HepG2 (cell line): ENCODE data around the gene CBX5. TPM values are rescaled to one million over a fixed set of nuclear protein-coding genes. Genes with fewer than 3 reads are reported as not detected.

Experiments used
- CBFB ChIP-seq: sonication (generic); formaldehyde crosslinking; IDR thresholded peaks from 2 replicates; pipeline ENCODE4 v1.4.0; 2020; ENCODE audit warnings: missing genetic modification reagents
- CBX2 ChIP-seq, 2 experiments: fragments of 200-600 bp in 1 of 2; sonication (generic); formaldehyde crosslinking in 1 of 2; IDR thresholded peaks; 2 replicates each; pipeline versions ENCODE4 v1.7.0 to v1.8.1; 2018 to 2022; ENCODE audit warnings: low read depth in 2 of 2, low read length in 1 of 2, mild to moderate bottlenecking in 1 of 2, missing genetic modification reagents in 1 of 2
- ELF3 ChIP-seq: IDR thresholded peaks from 2 replicates; pipeline ENCODE4 v1.6.1; 2016; ENCODE audit warnings: missing genetic modification reagents, missing compliant biosample characterization
- GPN1 ChIP-seq: sonication (generic); formaldehyde crosslinking; IDR thresholded peaks from 2 replicates; pipeline ENCODE4 v1.5.1; 2020; ENCODE audit warnings: missing genetic modification reagents, borderline replicate concordance
- HIVEP1 ChIP-seq: sonication (generic); formaldehyde crosslinking; IDR thresholded peaks from 2 replicates; pipeline ENCODE4 v1.4.0; 2020; ENCODE audit warnings: mild to moderate bottlenecking, missing genetic modification reagents
- HNRNPUL1 ChIP-seq: fragments of 200-400 bp; formaldehyde crosslinking; IDR thresholded peaks from 2 replicates; pipeline ENCODE4 v1.6.1; 2017; ENCODE audit warnings: low read depth, mild to moderate bottlenecking, low read length, moderate library complexity
- HOXA5 ChIP-seq: sonication (generic); formaldehyde crosslinking; IDR thresholded peaks from 2 replicates; pipeline ENCODE4 v1.4.0; 2020; ENCODE audit warnings: missing genetic modification reagents
- KLF15 ChIP-seq: sonication (generic); formaldehyde crosslinking; IDR thresholded peaks from 2 replicates; pipeline ENCODE4 v1.8.1; 2023; ENCODE audit warnings: borderline replicate concordance, mild to moderate bottlenecking, inconsistent platforms, missing genetic modification reagents, mixed read lengths
- KLF16 ChIP-seq, 2 experiments: sonication (generic) in 1 of 2; formaldehyde crosslinking in 1 of 2; IDR thresholded peaks; 2 replicates each; pipeline versions ENCODE4 v1.6.1 to v1.8.0; 2016 to 2023; ENCODE audit warnings: missing genetic modification reagents in 2 of 2, missing compliant biosample characterization in 1 of 2
- MAF1 ChIP-seq: sonication (generic); formaldehyde crosslinking; IDR thresholded peaks from 2 replicates; pipeline ENCODE4 v1.5.0; 2020; ENCODE audit warnings: missing genetic modification reagents, borderline replicate concordance
- NCOR1 ChIP-seq: fragments of 200-600 bp; sonication (generic); IDR thresholded peaks from 2 replicates; pipeline ENCODE4 v1.7.0; 2017; ENCODE audit warnings: antibody characterized with exemption, low read length, borderline replicate concordance
- POLR2AphosphoS2 ChIP-seq: IDR thresholded peaks from 2 replicates; pipeline ENCODE4 v1.6.1; 2011; ENCODE audit warnings: low read depth, low read length, improper control_type of control experiment
- SMAD1 ChIP-seq: sonication (generic); formaldehyde crosslinking; IDR thresholded peaks from 2 replicates; pipeline ENCODE4 v1.4.0; 2020; ENCODE audit warnings: missing genetic modification reagents, low read depth, mild to moderate bottlenecking, borderline replicate concordance
- THYN1 ChIP-seq: sonication (generic); formaldehyde crosslinking; IDR thresholded peaks from 2 replicates; pipeline ENCODE4 v1.8.1; 2023; ENCODE audit warnings: low read depth, mild to moderate bottlenecking, moderate library complexity, missing genetic modification reagents, borderline replicate concordance
- ZBTB2 ChIP-seq: sonication (generic); formaldehyde crosslinking; IDR thresholded peaks from 2 replicates; pipeline ENCODE4 v1.8.0; 2022; ENCODE audit warnings: low read depth, missing genetic modification reagents
- ZBTB38 ChIP-seq: sonication (generic); formaldehyde crosslinking; IDR thresholded peaks from 2 replicates; pipeline ENCODE4 v1.5.1; 2020; ENCODE audit warnings: mild to moderate bottlenecking, missing genetic modification reagents
- ZBTB46 ChIP-seq: sonication (generic); formaldehyde crosslinking; IDR thresholded peaks from 2 replicates; pipeline ENCODE4 v1.4.0; 2020; ENCODE audit warnings: mild to moderate bottlenecking, missing genetic modification reagents, borderline replicate concordance
- ZFP91 ChIP-seq: sonication (generic); formaldehyde crosslinking; IDR thresholded peaks from 2 replicates; pipeline ENCODE4 v1.9.0; 2022; ENCODE audit warnings: missing genetic modification reagents, mild to moderate bottlenecking, borderline replicate concordance
- ZFY ChIP-seq: sonication (generic); formaldehyde crosslinking; IDR thresholded peaks from 2 replicates; pipeline ENCODE4 v1.4.0; 2020; ENCODE audit warnings: missing genetic modification reagents
- ZNF256 ChIP-seq: sonication (generic); formaldehyde crosslinking; conservative IDR thresholded peaks from 2 replicates; pipeline ENCODE4 v1.4.0; 2020; ENCODE audit warnings: missing genetic modification reagents
- ZNF331 ChIP-seq: sonication (generic); formaldehyde crosslinking; IDR thresholded peaks from 2 replicates; pipeline ENCODE4 v1.4.0; 2020; ENCODE audit warnings: missing genetic modification reagents
- ZNF563 ChIP-seq: sonication (generic); formaldehyde crosslinking; IDR thresholded peaks from 2 replicates; pipeline ENCODE4 v1.8.0; 2022; ENCODE audit warnings: mild to moderate bottlenecking, moderate library complexity, missing genetic modification reagents
- ZNF629 ChIP-seq: sonication (generic); formaldehyde crosslinking; conservative IDR thresholded peaks from 2 replicates; pipeline ENCODE4 v1.5.0; 2020; ENCODE audit warnings: missing genetic modification reagents
- ZNF7 ChIP-seq: IDR thresholded peaks from 2 replicates; pipeline ENCODE4 v1.6.1; 2016; ENCODE audit warnings: missing biosample characterization, missing genetic modification reagents
- polyA plus RNA-seq, 8 experiments: library from polyadenylated mRNA; depleted of rRNA in 3 of 8; stranded (reverse) in 7 of 8; unstranded in 1 of 8; fragments of >200 nt; fragmentation: Illumina TruSeq in 4 of 8; extraction: Trizol in 4 of 8; gene quantifications; 2 replicates each; pipeline versions ENCODE4 v1.2.1 to v1.2.3, GENCODE V29; 2011 to 2016; ENCODE audit warnings: low read depth in 4 of 8, missing spikeins in 1 of 8, mixed read lengths in 1 of 8; ENCODE audit not compliant: insufficient read depth in 1 of 8
- total RNA-seq, 5 experiments: library from RNA; depleted of rRNA; stranded (reverse); fragments of >200 nt; fragmentation: Illumina TruSeq; extraction: Trizol; gene quantifications; 2 replicates each; pipeline ENCODE4 v1.2.3, GENCODE V29; 2016; ENCODE audit warnings: low read depth in 1 of 5

Gene CBX5
- total and polyA plus RNA-seq, 2 of the 13 experiments (the other 11 are each of a cell fraction or from before 2014, with no cell fraction given): 16.0 to 22.2 TPM

GRCh38 chr12:54280468-54281260 is 742 bp upstream of the CBX5 start, which contains the start of gene HNRNPA1 (continued):
- TF ChIP-seq ZBTB38 (CRISPR knock-in tag) (peak; percentile 60), KLF16 (CRISPR knock-in tag; IDR thresholded peaks at IDR 0.05) (peak; percentile 64 to 74; a peak in 1 of 4 replicates), CBFB (CRISPR knock-in tag) (peak; percentile 27; the same call in 1 of the 2 replicates), ZBTB2 (CRISPR knock-in tag) (0 out of 2 replicates have a peak, but pooled peaks have one; percentile 47), MAF1 (CRISPR knock-in tag) (no peak; the same call in 1 of the 2 replicates), ZNF256 (CRISPR knock-in tag) (peak; percentile 42; the same call in 1 of the 2 replicates), ZNF7 (CRISPR knock-in tag) (no peak), KLF15 (CRISPR knock-in tag) (no peak), CBX2 (IDR thresholded peaks at IDR 0.05; ENCODE audit: low read depth, low read length) (no peak), CBX2 (CRISPR knock-in tag; IDR thresholded peaks at IDR 0.05; ENCODE audit: low read depth) (0 out of 2 replicates have a peak, but pooled peaks have one; percentile 64), GPN1 (CRISPR knock-in tag) (0 out of 2 replicates have a peak, but pooled peaks have one; percentile 25), HNRNPUL1 (no peak), SMAD1 (CRISPR knock-in tag) (peak; percentile 67; the same call in 1 of the 2 replicates), ZNF563 (CRISPR knock-in tag) (0 out of 2 replicates have a peak, but pooled peaks have one; percentile 26), ZFP91 (CRISPR knock-in tag) (peak; percentile 66; the same call in 1 of the 2 replicates), NCOR1 (0 out of 2 replicates have a peak, but pooled peaks have one; percentile 14), POLR2AphosphoS2 (peak; percentile 98), THYN1 (CRISPR knock-in tag) (0 out of 2 replicates have a peak, but pooled peaks have one; percentile 56), HIVEP1 (CRISPR knock-in tag) (no peak), ELF3 (CRISPR knock-in tag) (0 out of 2 replicates have a peak, but pooled peaks have one; percentile 7), ZBTB46 (CRISPR knock-in tag) (no peak), HOXA5 (CRISPR knock-in tag) (peak; percentile 47; the same call in 1 of the 2 replicates), ZFY (CRISPR knock-in tag) (peak; percentile 95), ZNF331 (CRISPR knock-in tag) (peak; percentile 46; the same call in 1 of the 2 replicates), ZNF629 (CRISPR knock-in tag) (peak; percentile 74)
